NCI-H2171 (cell line): Measurements from ENCODE around the gene LSS.

ENCODE experiments used
- DNase-seq: peaks from one replicate; lab custom pipeline; 2025; lab: John Stamatoyannopoulos, UW

The LSS gene

GRCh38 chr21:46168659-46169386 is 59.8 kb downstream of the LSS start:
- peak; percentile 86 for DNase-seq

- no peak for DNase-seq
These were observed 60.3 kb downstream of the LSS start for GRCh38 chr21:46168238-46168637.

- DNase-seq: no peak
These were observed 63.5 kb downstream of the LSS start for GRCh38 chr21:46165098-46165497.

GRCh38 chr21:46163380-46163779 is 65.2 kb downstream of the LSS start:
- no peak for DNase-seq

- no peak for DNase-seq
These were observed 66.7 kb downstream of the LSS start for GRCh38 chr21:46161633-46162592.

- DNase-seq: no peak
These were observed 67.5 kb downstream of the LSS start for GRCh38 chr21:46160907-46161632.

GRCh38 chr21:46160657-46160906 is 68.0 kb downstream of the LSS start:
- DNase-seq: no peak

GRCh38 chr21:46159841-46160656 is 68.5 kb downstream of the LSS start:
- no peak for DNase-seq

GRCh38 chr21:46159390-46159789 is 69.2 kb downstream of the LSS start:
- DNase-seq: no peak

- DNase-seq: no peak
These were observed 69.8 kb downstream of the LSS start for GRCh38 chr21:46158666-46159300.

GRCh38 chr21:46157987-46158451 is 70.6 kb downstream of the LSS start:
- DNase-seq: no peak

- DNase-seq: no peak
These were observed 71.1 kb downstream of the LSS start for GRCh38 chr21:46157396-46157986.

- no peak for DNase-seq
These were observed 71.9 kb downstream of the LSS start for GRCh38 chr21:46156678-46157077.

GRCh38 chr21:46156378-46156645 is 72.3 kb downstream of the LSS start:
- no peak for DNase-seq

GRCh38 chr21:46155514-46156377 is 72.8 kb downstream of the LSS start, which contains the start of gene FTCD:
Gene FTCD (minus strand): TSS chr21:46155579. CDS start chr21:46155523, 56 bp downstream.
- no peak for DNase-seq

- no peak for DNase-seq
These were observed 73.5 kb downstream of the LSS start for GRCh38 chr21:46154955-46155513.

- no peak for DNase-seq
These were observed 74.2 kb downstream of the LSS start for GRCh38 chr21:46154155-46154954.

- DNase-seq: no peak
These were observed 75.1 kb downstream of the LSS start for GRCh38 chr21:46153247-46154154.
